Neural crest cell (in vitro differentiated cells): Measurements from ENCODE around the gene SEC14L1. TPM values are rescaled to one million over a fixed set of nuclear protein-coding genes. Genes with fewer than 3 reads are reported as not detected.
"Not testable (repeated sequence)": the region's sequence is repeated elsewhere in the genome, so short reads cannot be mapped to it uniquely, and the experiment has no call there.

Source experiments
- DNase-seq: peaks from one replicate; pipeline ENCODE4 v3.0.0; 2021; ENCODE audit warnings: low read depth, mixed read lengths, low spot score
- H3K27ac Mint-ChIP-seq: one replicate; pipeline ENCODE4 v1.8.0; 2021; ENCODE audit warnings: mild to moderate bottlenecking, mixed read lengths; ENCODE audit not compliant: unreplicated experiment
- H3K27me3 Mint-ChIP-seq: 2 replicates; pipeline ENCODE4 v1.8.0; 2021; ENCODE audit warnings: low read depth, mild to moderate bottlenecking, mixed read lengths
- H3K36me3 Mint-ChIP-seq: 2 replicates; pipeline ENCODE4 v1.8.0; 2021; ENCODE audit warnings: low read depth, mild to moderate bottlenecking, mixed read lengths
- H3K4me1 Mint-ChIP-seq: 2 replicates; pipeline ENCODE4 v1.8.0; 2021; ENCODE audit warnings: mixed read lengths
- H3K4me3 Mint-ChIP-seq: one replicate; pipeline ENCODE4 v1.8.0; 2021; ENCODE audit warnings: mild to moderate bottlenecking, mixed read lengths
- H3K9me3 Mint-ChIP-seq: 2 replicates; pipeline ENCODE4 v1.8.0; 2021; ENCODE audit warnings: mixed read lengths
- CTCF ChIP-seq: fragments of 200-600 bp; sonication (generic); conservative IDR thresholded peaks from 2 replicates; pipeline ENCODE4 v1.5.0; 2021; ENCODE audit warnings: antibody characterized with exemption, mild to moderate bottlenecking
- total RNA-seq: library from RNA; stranded (reverse); gene quantifications from 2 replicates; pipeline ENCODE4 v1.2.1, GENCODE V29; 2021

Gene SEC14L1
- total RNA-seq, 1 donor from 2014 or later, result 108 TPM

GRCh38 chr17:77136420-77136767, 4.4 kb upstream of the SEC14L1 start:
- Mint-ChIP-seq H3K4me1 (peaks cover 7% of the 10 kb centered on the region), H3K36me3 (peaks cover 7% of the 10 kb centered on the region), H3K4me3 (no peak overlapping the region), H3K27ac (no peak overlapping the region), H3K9me3 (peaks cover 2% of the 10 kb centered on the region), H3K27me3 (no peaks in the 10 kb centered on the region)
- DNase-seq, result no peak
- TF ChIP-seq CTCF, result no peak

- Mint-ChIP-seq H3K27ac (no peak overlapping the region), H3K9me3 (peaks cover 2% of the 10 kb centered on the region), H3K36me3 (peaks cover 7% of the 10 kb centered on the region), H3K27me3 (no peaks in the 10 kb centered on the region), H3K4me3 (peak overlapping the region; percentile 56), H3K4me1 (peaks cover 14% of the 10 kb centered on the region)
- DNase-seq, result no peak
- no peak for TF ChIP-seq CTCF
These were observed 3.7 kb upstream of the SEC14L1 start for GRCh38 chr17:77137111-77137510.

- H3K36me3 Mint-ChIP-seq, H3K9me3 Mint-ChIP-seq, H3K27me3 Mint-ChIP-seq, DNase-seq: not testable (repeated sequence)
- H3K4me1 Mint-ChIP-seq, result peaks cover 20% of the 10 kb centered on the region
- H3K4me3 Mint-ChIP-seq, result peak overlapping the region; percentile 13
- H3K27ac Mint-ChIP-seq, result peak overlapping the region; percentile 15
These were observed 2.9 kb upstream of the SEC14L1 start for GRCh38 chr17:77137886-77138285.

- Mint-ChIP-seq H3K4me1 (peaks cover 33% of the 10 kb centered on the region), H3K4me3 (peak overlapping the region; percentile 86), H3K36me3 (peaks cover 10% of the 10 kb centered on the region), H3K27me3 (no peaks in the 10 kb centered on the region), H3K27ac (peak overlapping the region; percentile 63), H3K9me3 (peaks cover 2% of the 10 kb centered on the region)
- DNase-seq, result peak; percentile 99
- TF ChIP-seq CTCF, result peak; percentile 17
These were observed 447 bp upstream of the SEC14L1 start for GRCh38 chr17:77140166-77140877.

GRCh38 chr17:77141846-77142449, 1.2 kb downstream of the SEC14L1 start:
- no peak for DNase-seq
- Mint-ChIP-seq H3K4me3 (peak overlapping the region; percentile 92), H3K4me1 (peaks cover 50% of the 10 kb centered on the region), H3K9me3 (peaks cover 2% of the 10 kb centered on the region), H3K27me3 (no peaks in the 10 kb centered on the region), H3K27ac (no peak overlapping the region), H3K36me3 (peaks cover 15% of the 10 kb centered on the region)
- TF ChIP-seq CTCF, result no peak

- no peak for DNase-seq
- Mint-ChIP-seq H3K4me1 (peaks cover 57% of the 10 kb centered on the region), H3K9me3 (no peaks in the 10 kb centered on the region), H3K36me3 (peaks cover 11% of the 10 kb centered on the region), H3K27ac (no peak overlapping the region), H3K4me3 (peak overlapping the region; percentile 92), H3K27me3 (no peaks in the 10 kb centered on the region)
- TF ChIP-seq CTCF, result no peak
These were observed 1.9 kb downstream of the SEC14L1 start for GRCh38 chr17:77142689-77143088.
